ENCODE results near the gene CTNNBL1. TPM values are rescaled to one million over a fixed set of nuclear protein-coding genes. Genes with fewer than 3 reads are reported as not detected.

Gene CTNNBL1
- total RNA-seq, 2 experiments from 2014 or later = 31.1 to 33.4 TPM

DNA sequence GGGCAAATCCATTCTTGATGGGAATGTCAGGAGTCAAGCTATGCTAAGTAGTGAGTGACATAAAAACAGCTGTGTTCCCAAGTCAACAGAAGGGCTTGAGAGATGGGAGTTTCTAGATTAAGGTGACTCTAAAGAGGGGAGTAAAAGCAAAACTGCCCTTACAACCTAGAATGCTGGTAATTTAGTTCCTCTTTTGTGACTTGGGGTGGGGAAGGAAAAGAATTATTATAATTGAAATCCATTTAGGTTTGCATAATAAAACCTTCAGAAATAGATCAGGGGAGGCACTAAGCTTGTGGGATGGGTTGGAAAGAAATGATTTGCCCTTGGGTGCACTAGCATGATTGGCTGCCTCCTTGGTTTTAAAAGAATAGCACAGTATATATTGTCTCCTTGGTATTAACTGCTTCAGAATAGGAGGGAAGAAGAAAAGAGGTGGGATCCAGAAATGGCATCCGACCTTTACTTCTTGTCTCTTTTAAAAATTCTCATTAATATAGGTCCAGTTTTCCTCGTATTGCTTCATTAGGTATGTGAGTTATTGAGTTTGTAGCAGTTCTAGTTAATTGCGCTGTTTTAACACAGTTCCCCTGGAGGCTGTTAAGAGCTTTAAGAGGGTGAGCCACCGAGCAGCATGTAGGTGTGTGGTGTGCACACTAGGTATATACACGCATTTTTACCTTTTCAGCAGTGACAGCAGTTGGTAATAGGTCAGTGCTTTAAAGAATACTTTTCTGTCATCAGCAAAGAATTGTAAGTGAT, 113.8 kb downstream of the CTNNBL1 start:
- DNase-seq = no peak
- intact Hi-C loops (cut with DNase I, micrococcal nuclease) = no loop called here
- POLR2A ChIA-PET = no interaction called here
- Histone ChIP-seq H3K9me3 (ENCODE audit: control insufficient read depth in 1 of 2, insufficient read depth in 1 of 2, low read length in 2 of 2) (no peaks in the 10 kb centered on the region), H3K27ac (ENCODE audit: low read depth in 1 of 2, low read length in 2 of 2) (no peak overlapping the region), H3K27me3 (ENCODE audit: control insufficient read depth in 1 of 2, insufficient read depth in 2 of 2, low read length in 2 of 2) (no peaks in the 10 kb centered on the region), H3K4me1 (ENCODE audit: insufficient read depth, low read length) (no peaks in the 10 kb centered on the region), H3K36me3 (ENCODE audit: insufficient read depth, low read length) (peaks cover 31% of the 10 kb centered on the region), H3K4me3 (ENCODE audit: low read length) (no peak overlapping the region)
- Mint-ChIP-seq H3K4me3 (no peak overlapping the region), H3K9me3 (no peaks in the 10 kb centered on the region), H3K27me3 (no peaks in the 10 kb centered on the region), H3K4me1 (ENCODE audit: low read depth) (no peaks in the 10 kb centered on the region), H3K27ac (no peak overlapping the region), H3K36me3 (ENCODE audit: low read depth) (peaks cover 87% of the 10 kb centered on the region)
- TF ChIP-seq, protein P1, sequence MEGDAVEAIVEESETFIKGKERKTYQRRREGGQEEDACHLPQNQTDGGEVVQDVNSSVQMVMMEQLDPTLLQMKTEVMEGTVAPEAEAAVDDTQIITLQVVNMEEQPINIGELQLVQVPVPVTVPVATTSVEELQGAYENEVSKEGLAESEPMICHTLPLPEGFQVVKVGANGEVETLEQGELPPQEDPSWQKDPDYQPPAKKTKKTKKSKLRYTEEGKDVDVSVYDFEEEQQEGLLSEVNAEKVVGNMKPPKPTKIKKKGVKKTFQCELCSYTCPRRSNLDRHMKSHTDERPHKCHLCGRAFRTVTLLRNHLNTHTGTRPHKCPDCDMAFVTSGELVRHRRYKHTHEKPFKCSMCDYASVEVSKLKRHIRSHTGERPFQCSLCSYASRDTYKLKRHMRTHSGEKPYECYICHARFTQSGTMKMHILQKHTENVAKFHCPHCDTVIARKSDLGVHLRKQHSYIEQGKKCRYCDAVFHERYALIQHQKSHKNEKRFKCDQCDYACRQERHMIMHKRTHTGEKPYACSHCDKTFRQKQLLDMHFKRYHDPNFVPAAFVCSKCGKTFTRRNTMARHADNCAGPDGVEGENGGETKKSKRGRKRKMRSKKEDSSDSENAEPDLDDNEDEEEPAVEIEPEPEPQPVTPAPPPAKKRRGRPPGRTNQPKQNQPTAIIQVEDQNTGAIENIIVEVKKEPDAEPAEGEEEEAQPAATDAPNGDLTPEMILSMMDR (IDR thresholded peaks at IDR 0.05) = no peak
- ATAC-seq (ENCODE audit: poor library complexity) = no peak
- CTCF ChIA-PET = no interaction called here

DNA sequence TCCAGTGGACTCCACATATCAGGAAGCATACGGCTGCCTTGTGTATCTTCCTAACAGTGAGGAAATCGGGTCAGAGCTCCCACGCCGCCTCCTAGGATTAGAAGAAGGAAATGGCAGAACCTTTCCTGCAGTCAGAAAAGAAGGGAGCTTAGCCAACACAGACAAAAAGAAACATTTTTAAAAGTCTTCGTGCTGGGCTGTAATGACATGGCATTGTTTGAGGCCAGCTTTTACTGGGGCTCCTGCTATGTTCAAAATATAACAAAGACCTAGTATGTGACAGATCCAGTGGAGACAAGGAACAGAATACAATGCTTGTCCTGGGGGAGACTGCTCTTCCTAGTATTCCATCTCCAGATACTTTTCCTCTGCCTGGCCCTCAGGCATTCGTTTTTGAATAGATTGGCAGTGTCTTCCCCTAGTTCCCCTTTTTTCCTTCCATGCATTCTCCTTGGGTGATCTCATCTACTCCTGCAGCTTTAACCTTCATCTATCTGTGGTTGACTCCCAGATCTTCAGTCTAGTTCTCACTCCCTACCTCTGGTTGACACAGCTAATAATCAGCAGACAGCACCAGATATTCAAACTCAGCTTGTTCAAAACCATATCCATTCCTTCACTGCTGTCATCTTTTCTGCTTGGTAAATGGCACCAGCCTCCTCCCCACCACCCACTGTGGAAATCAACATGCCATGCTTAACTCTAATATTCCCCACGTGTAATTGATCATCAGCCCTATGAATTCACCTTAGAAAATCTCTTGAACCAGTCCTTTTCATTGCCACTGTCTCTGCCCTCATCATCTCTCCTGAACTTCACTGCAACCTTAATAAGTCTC, 114.6 kb downstream of the CTNNBL1 start:
- no peak overlapping the region for H3K27ac Mint-ChIP-seq

DNA sequence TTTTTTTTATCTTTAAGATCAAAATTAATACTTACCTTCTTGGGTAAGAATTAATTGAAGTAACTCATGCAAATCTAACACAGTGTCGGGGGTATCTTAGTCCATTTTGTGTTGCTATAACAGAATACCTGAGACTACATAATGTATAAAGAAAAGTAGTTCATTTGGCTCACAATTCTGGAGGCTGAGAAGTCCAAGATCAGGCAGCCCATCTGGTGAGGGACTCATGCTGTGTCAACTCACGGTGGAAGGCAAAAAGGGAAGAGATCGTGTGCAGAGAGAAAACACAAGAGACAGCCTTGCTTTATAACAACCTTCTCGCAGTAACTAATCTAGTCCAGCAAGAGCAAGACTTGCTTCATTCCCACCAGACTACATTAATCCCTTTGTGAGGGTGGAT, 116.2 kb downstream of the CTNNBL1 start:
- Histone ChIP-seq H3K27me3 (ENCODE audit: control insufficient read depth in 1 of 2, insufficient read depth in 2 of 2, low read length in 2 of 2) (no peaks in the 10 kb centered on the region), H3K36me3 (ENCODE audit: insufficient read depth, low read length) (peaks cover 13% of the 10 kb centered on the region), H3K4me3 (ENCODE audit: low read length) (no peak overlapping the region), H3K9me3 (ENCODE audit: control insufficient read depth in 1 of 2, insufficient read depth in 1 of 2, low read length in 2 of 2) (no peaks in the 10 kb centered on the region), H3K27ac (ENCODE audit: low read depth in 1 of 2, low read length in 2 of 2) (no peak overlapping the region), H3K4me1 (ENCODE audit: insufficient read depth, low read length) (no peaks in the 10 kb centered on the region)
- Mint-ChIP-seq H3K4me1 (ENCODE audit: low read depth) (no peaks in the 10 kb centered on the region), H3K9me3 (no peaks in the 10 kb centered on the region), H3K27ac (no peak overlapping the region), H3K4me3 (no peak overlapping the region), H3K27me3 (no peaks in the 10 kb centered on the region), H3K36me3 (ENCODE audit: low read depth) (peaks cover 64% of the 10 kb centered on the region)
- ChIA-PET POLR2A (no interaction called here), CTCF (no interaction called here)
- intact Hi-C loops (cut with DNase I, micrococcal nuclease) = no loop called here
- ATAC-seq (ENCODE audit: poor library complexity) (no peak), DNase-seq (no peak)
- TF ChIP-seq, protein P1 (IDR thresholded peaks at IDR 0.05) = no peak

More for the DNA sequence above, 114.6 kb downstream of the CTNNBL1 start:
- intact Hi-C loops (cut with DNase I, micrococcal nuclease) = no loop called here
- POLR2A ChIA-PET = no interaction called here
- Histone ChIP-seq H3K4me3 (ENCODE audit: low read length) (no peak overlapping the region), H3K9me3 (ENCODE audit: control insufficient read depth in 1 of 2, insufficient read depth in 1 of 2, low read length in 2 of 2) (no peaks in the 10 kb centered on the region), H3K36me3 (ENCODE audit: insufficient read depth, low read length) (peaks cover 23% of the 10 kb centered on the region), H3K27me3 (ENCODE audit: control insufficient read depth in 1 of 2, insufficient read depth in 2 of 2, low read length in 2 of 2) (no peaks in the 10 kb centered on the region), H3K27ac (ENCODE audit: low read depth in 1 of 2, low read length in 2 of 2) (no peak overlapping the region), H3K4me1 (ENCODE audit: insufficient read depth, low read length) (no peaks in the 10 kb centered on the region)
- peaks cover 79% of the 10 kb centered on the region for H3K36me3 Mint-ChIP-seq (ENCODE audit: low read depth)
- H3K27me3 Mint-ChIP-seq = no peaks in the 10 kb centered on the region
- H3K4me1 Mint-ChIP-seq (ENCODE audit: low read depth) = no peaks in the 10 kb centered on the region
- H3K4me3 Mint-ChIP-seq = no peak overlapping the region
- CTCF ChIA-PET = no interaction called here
- TF ChIP-seq, protein P1 (IDR thresholded peaks at IDR 0.05) = no peak
- H3K9me3 Mint-ChIP-seq = no peaks in the 10 kb centered on the region
- ATAC-seq (ENCODE audit: poor library complexity) = no peak
- no peak for DNase-seq

All from CD4-positive, alpha-beta T cell (primary cell).